Lower leg skin (tissue), 4 donors: ENCODE measurements around the gene PKP4. TPM values are rescaled to one million over a fixed set of nuclear protein-coding genes. Genes with fewer than 3 reads are reported as not detected.
"Not testable (repeated sequence)": the region's sequence is repeated elsewhere in the genome, so short reads cannot be mapped to it uniquely, and the experiment has no call there.

Experiments
- DNase-seq, 2 donors: peaks; one replicate each; pipeline ENCODE4 v3.0.0-alpha.2; 2019; ENCODE audit warnings: low spot score in 2 of 2
- H3K4me3 ChIP-seq: fragments of 200-600 bp; sonication (generic); 2 replicates; pipeline ENCODE4 v1.5.1; 2017; ENCODE audit warnings: mild to moderate bottlenecking, low read depth; ENCODE audit not compliant: poor library complexity, severe bottlenecking
- POLR2A ChIP-seq, 2 donors: fragments of 450-650 bp; IDR thresholded peaks; one replicate each; pipeline ENCODE4 v1.6.1; 2016 to 2017; ENCODE audit warnings: antibody characterized with exemption in 2 of 2, mild to moderate bottlenecking in 1 of 2, moderate library complexity in 1 of 2
- WGBS, 2 donors: methylation state at CpG; one replicate each; pipeline ENCODE4 v1.1.5; 2018; 5-methylcytosine and 5-hydroxymethylcytosine counted together
- intact Hi-C: fragments of 100-400 bp; cut with DNase I; formaldehyde crosslinking; loops from one replicate; pipeline ENCODE4 v1.15.0; 2023; ENCODE audit warnings: low total_unique reads
- total RNA-seq, 4 donors: library from RNA; depleted of rRNA; stranded (reverse); fragments of >200 nt; gene quantifications; one replicate each; pipeline ENCODE4 v1.1.0, GENCODE V29; 2016
- TF ChIP-seq, protein P1 (sequence below), 3 donors: fragments of 450-650 bp; IDR thresholded peaks; one replicate each; pipeline ENCODE4 v1.5.1; 2016; ENCODE audit warnings: antibody characterized with exemption in 3 of 3, mild to moderate bottlenecking in 3 of 3, moderate library complexity in 2 of 3

PKP4 gene
- total RNA-seq, 4 donors from 2014 or later: 28.0 to 71.0 (median 43.6) TPM

DNA sequence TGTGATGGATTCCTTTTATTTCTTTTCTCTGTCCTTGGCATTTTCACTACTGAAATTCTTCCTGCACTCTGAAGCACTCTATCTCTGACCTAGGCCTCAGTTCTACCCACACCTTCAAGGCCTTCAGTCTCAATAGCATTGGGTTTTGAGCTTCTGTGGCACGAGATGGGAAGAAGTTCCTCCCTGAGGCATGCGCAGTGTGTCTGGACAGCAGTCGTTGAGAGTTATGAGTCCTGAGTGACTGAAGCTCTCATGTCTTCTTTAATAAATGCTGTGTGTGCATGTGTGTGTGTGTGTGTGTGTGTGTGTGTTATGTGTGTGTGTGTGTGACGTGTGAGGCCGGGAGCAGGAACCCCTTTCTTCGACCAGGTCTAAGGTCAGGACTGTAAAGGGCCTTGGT is 242.6 kb downstream of the PKP4 start:
- 77 to 88% methylated on average over 6 of the region's 6 CpGs for WGBS, 2 donors
- TF ChIP-seq, protein P1, sequence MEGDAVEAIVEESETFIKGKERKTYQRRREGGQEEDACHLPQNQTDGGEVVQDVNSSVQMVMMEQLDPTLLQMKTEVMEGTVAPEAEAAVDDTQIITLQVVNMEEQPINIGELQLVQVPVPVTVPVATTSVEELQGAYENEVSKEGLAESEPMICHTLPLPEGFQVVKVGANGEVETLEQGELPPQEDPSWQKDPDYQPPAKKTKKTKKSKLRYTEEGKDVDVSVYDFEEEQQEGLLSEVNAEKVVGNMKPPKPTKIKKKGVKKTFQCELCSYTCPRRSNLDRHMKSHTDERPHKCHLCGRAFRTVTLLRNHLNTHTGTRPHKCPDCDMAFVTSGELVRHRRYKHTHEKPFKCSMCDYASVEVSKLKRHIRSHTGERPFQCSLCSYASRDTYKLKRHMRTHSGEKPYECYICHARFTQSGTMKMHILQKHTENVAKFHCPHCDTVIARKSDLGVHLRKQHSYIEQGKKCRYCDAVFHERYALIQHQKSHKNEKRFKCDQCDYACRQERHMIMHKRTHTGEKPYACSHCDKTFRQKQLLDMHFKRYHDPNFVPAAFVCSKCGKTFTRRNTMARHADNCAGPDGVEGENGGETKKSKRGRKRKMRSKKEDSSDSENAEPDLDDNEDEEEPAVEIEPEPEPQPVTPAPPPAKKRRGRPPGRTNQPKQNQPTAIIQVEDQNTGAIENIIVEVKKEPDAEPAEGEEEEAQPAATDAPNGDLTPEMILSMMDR (IDR thresholded peaks at IDR 0.05): no peak
- TF ChIP-seq POLR2A (IDR thresholded peaks at IDR 0.05): no peak
- no peak overlapping the region for H3K4me3 ChIP-seq
- intact Hi-C loops: no loop called here
- no peak for DNase-seq

DNA sequence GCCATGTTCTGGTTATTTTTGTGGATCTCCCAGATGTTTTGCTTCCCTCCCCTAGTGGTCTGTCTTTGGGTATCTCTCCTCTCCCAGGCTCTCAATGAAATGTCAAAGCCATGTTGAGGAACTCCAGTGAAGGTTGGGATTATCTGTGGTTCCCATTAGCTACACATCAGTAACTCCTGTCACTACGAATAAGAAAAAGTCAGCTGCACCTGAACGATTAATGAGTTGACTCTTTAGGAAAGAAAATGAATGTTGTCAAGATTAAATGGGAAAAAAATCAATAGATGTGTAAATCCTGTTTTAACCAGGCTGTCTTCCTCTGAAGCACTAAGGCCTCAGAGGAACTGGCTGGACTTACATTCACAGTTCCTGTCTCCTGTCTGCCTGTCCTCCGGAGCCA is 244.3 kb downstream of the PKP4 start:
- no peak overlapping the region for H3K4me3 ChIP-seq
- intact Hi-C loops: no loop called here
- no peak for DNase-seq
- 84 to 86% methylated on average over 3 of the region's 3 CpGs for WGBS, 2 donors
- TF ChIP-seq, protein P1 (IDR thresholded peaks at IDR 0.05): no peak
- TF ChIP-seq POLR2A (IDR thresholded peaks at IDR 0.05): no peak

DNA sequence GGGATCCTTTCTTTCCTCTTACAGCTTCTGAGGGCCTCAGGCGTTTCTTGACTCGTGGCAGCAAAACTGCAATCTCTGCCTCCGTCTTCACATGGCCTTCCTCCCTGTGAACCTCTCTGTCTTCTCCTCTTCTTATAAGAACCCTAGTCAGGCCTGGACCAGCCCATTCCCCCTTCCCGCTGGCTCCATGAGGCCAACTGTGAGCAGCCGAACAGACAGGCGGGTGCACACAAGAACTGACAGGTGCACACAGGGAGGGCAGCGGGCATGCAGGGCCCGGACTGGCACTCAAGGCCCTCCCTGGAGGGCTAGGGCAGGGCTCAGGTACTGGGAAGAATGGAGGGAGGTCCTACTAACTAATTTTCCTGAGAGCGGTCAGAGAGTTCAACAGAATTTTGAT is 246.0 kb downstream of the PKP4 start:
- 71 to 85% methylated on average over 9 of the region's 9 CpGs for WGBS, 2 donors
- intact Hi-C loops: no loop called here
- no peak for DNase-seq
- no peak overlapping the region for H3K4me3 ChIP-seq
- TF ChIP-seq, protein P1 (IDR thresholded peaks at IDR 0.05): no peak
- TF ChIP-seq POLR2A (IDR thresholded peaks at IDR 0.05): no peak

DNA sequence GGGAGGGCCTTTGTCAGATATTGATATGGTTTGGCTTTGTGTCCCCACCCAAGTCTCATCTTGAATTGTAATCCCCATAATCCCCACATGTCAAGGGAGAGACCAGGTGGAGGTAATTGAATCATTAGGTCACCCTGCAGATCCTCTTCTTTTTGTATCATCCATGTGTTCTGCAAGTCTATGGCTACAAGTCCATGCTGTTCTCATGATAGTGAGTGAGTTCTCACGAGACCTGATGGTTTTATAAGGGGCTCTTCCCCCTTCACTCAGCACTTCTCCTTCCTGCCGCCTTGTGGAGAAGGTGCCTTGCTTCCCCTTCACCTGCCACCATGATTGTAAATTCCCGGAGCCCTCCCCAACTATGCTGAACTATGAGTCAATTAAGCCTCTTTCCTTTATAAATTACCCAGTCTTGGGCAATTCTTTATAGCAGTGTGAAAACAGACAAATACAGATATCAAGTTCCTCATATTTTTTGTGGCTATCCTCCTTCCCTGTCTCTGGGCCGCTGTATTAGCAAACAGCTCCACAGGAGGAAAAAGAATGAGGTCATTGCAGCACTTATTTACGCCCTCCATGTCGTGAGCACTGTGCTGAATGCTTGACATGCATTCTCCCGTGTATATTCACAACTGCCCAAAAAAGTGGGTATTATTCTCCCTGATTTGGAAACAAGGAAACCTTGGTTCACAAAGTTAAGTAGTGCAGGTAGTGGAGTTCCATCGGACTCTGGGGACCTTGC is 248.1 kb downstream of the PKP4 start:
- peak in 1 of 2 donors; percentile 40 for DNase-seq
- WGBS, 2 donors: 91 to 93% methylated on average over 8 of the region's 8 CpGs
- H3K4me3 ChIP-seq, intact Hi-C loops: not testable (repeated sequence)

DNA sequence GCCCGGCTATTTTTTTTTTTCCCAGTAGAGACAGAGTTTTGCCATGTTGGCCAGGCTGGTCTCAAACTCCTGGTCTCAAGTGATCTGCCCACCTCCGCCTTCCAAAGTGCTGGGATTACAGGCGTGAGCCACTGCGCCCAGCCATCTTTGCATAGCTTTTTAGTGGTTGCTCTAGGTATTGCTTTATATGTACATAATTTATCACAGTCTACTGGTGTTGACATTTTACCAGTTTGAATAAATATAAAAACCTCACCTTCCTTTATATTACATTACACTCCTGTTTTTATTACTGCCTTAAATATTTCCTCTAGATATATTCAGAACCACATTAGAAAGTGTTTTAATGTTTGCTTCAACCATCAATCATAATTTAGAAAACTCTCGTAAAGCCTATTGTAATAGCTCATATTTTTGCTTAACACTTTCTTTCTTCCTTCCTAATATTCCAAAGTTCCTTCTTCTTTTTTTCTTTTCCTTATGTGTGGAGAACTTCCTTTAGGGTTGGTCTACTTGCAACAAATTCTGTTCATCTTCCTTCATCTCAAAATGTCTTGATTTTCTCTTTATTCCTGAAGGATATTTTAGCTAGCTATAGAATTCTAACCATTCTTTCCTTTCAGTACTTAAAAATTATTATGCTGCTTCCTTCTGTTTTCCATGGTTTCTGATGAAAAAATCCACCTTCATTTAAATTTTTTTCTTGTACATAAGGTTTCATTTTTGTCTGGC is 256.2 kb downstream of the PKP4 start:
- TF ChIP-seq, protein P1 (IDR thresholded peaks at IDR 0.05): no peak
- TF ChIP-seq POLR2A (IDR thresholded peaks at IDR 0.05): no peak
- WGBS, 2 donors: 83 to 96% methylated on average over 5 of the region's 5 CpGs
- H3K4me3 ChIP-seq: no peak overlapping the region
- intact Hi-C loops: no loop called here
- peak in 1 of 2 donors; percentile 20 for DNase-seq

DNA sequence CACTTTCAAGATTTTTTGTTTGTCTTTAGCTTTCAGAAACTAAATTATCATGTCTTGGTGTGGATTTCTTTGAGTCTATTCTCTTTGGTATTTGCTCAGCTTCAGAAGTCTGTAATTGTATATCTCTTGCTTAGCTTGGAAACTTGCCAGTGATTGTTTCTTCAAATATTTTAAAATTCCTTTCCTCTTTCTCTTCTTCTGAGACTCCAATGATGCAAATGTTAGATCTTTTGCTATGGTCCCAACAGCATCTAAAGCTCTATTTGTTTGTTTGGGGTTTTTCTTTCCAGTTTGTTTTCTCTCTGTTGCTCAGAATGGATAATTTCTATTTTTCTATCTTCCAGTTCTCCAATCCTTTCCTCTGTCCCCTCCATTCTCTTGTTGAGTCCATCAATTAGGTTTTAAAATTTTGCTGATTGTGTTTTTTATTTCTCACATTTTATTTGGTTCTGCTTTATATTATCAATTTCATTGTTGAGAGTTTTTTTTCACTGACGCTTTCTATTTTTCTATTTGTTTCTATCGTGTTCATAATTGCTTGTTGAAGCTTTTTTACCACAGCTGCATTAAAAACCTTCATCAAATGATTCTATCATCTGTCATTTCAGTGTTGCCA is 256.9 kb downstream of the PKP4 start:
- no peak for DNase-seq
- 96% methylated on average over 2 of the region's 2 CpGs for WGBS, 2 donors
- no peak overlapping the region for H3K4me3 ChIP-seq
- intact Hi-C loops: no loop called here
- no peak for TF ChIP-seq POLR2A (IDR thresholded peaks at IDR 0.05)
- TF ChIP-seq, protein P1 (IDR thresholded peaks at IDR 0.05): no peak
